ENCODE measurements around the gene FBXW2.

DNA sequence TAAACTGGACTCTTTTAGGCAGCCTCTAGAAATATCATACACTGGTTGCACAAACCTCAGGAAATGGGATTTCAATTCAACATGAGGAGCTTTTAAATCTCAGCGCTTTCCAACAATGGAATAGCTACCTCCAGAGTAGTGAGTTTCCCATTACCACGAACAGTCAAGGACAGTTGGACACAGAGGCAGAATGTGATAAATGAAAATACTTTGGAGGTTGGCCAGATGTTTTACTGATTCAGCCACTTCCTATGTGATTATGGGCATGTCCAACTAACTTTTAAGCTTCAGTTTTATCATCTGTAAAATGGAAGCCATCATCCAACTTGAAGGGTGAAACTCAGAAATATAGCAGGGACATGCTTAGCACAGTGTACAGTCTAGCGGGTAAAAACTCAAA, 2.1 kb downstream of the FBXW2 start:
- TF ChIP-seq POLR2A (IDR thresholded peaks at IDR 0.05): no peak
- TF ChIP-seq, protein P1, sequence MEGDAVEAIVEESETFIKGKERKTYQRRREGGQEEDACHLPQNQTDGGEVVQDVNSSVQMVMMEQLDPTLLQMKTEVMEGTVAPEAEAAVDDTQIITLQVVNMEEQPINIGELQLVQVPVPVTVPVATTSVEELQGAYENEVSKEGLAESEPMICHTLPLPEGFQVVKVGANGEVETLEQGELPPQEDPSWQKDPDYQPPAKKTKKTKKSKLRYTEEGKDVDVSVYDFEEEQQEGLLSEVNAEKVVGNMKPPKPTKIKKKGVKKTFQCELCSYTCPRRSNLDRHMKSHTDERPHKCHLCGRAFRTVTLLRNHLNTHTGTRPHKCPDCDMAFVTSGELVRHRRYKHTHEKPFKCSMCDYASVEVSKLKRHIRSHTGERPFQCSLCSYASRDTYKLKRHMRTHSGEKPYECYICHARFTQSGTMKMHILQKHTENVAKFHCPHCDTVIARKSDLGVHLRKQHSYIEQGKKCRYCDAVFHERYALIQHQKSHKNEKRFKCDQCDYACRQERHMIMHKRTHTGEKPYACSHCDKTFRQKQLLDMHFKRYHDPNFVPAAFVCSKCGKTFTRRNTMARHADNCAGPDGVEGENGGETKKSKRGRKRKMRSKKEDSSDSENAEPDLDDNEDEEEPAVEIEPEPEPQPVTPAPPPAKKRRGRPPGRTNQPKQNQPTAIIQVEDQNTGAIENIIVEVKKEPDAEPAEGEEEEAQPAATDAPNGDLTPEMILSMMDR (IDR thresholded peaks at IDR 0.05): no peak
